Ovary (tissue), 9 donors: ENCODE measurements around the gene STK39. TPM values are rescaled to one million over a fixed set of nuclear protein-coding genes. Genes with fewer than 3 reads are reported as not detected.

ENCODE experiments used
- DNase-seq, 5 donors: peaks; one replicate each; pipeline ENCODE4 v3.0.0-alpha.2; 2019 to 2020
- H3K27ac ChIP-seq, 2 donors: fragments of 200-600 bp; one replicate each; pipeline versions ENCODE4 v1.5.1 to v1.8.0; 2019 to 2022
- H3K27me3 ChIP-seq: fragments of 200-600 bp; one replicate; pipeline ENCODE4 v1.8.0; 2022
- H3K36me3 ChIP-seq: fragments of 200-600 bp; sonication (generic); one replicate; pipeline ENCODE4 v1.5.1; 2019
- H3K4me1 ChIP-seq: one replicate; pipeline ENCODE4 v1.8.1; 2013; ENCODE audit warnings: mild to moderate bottlenecking, moderate library complexity; ENCODE audit not compliant: insufficient read depth
- H3K4me3 ChIP-seq: fragments of 200-600 bp; sonication (generic); one replicate; pipeline ENCODE4 v1.5.1; 2017
- H3K9me3 ChIP-seq, 2 donors: fragments of 200-600 bp in 1 of 2; sonication (generic) in 1 of 2; one replicate each; pipeline versions ENCODE4 v1.5.1 to v1.8.1; 2013 to 2019; ENCODE audit warnings: mild to moderate bottlenecking in 1 of 2, moderate library complexity in 1 of 2
- EP300 ChIP-seq: sonication (generic); formaldehyde crosslinking; IDR thresholded peaks from one replicate; pipeline ENCODE4 v1.6.1; 2017; ENCODE audit warnings: antibody characterized with exemption
- POLR2A ChIP-seq: fragments of 450-650 bp; IDR thresholded peaks from one replicate; pipeline ENCODE4 v1.6.1; 2017; ENCODE audit warnings: antibody characterized with exemption, mild to moderate bottlenecking, moderate library complexity
- WGBS, 3 donors: extraction: QIAGEN DNeasy Blood & Tissue Kit in 1 of 3; methylation state at CpG; one replicate each; pipeline versions ENCODE4 v1.1.5 to v1.1.7; 2013 to 2017; 5-methylcytosine and 5-hydroxymethylcytosine counted together
- intact Hi-C, 4 donors: fragments of 100-400 bp; cut with DNase I; formaldehyde crosslinking; loops; one replicate each; pipeline versions ENCODE4 v1.11.0 to v1.15.1; 2022 to 2023
- polyA plus RNA-seq, 2 donors: library from polyadenylated mRNA; stranded (reverse); fragments of 200-250 nt in 1 of 2; fragments of 350-450 nt in 1 of 2; fragmentation: Illumina TruSeq in 1 of 2; extraction: RNeasy Lipid Tissue Mini Kit (QIAGEN cat#74804) in 1 of 2; gene quantifications; one replicate each; pipeline ENCODE4 v1.2.3, GENCODE V29; 2013 to 2014
- total RNA-seq, 7 donors: library from RNA; depleted of rRNA in 2 of 7; stranded (reverse); fragments of >200 nt in 2 of 7; fragmentation: NEBNext Ultra II Directional in 3 of 7; extraction: Animal tissue kit (Norgen Biotek cat#: 25700) in 3 of 7; gene quantifications; one replicate each; pipeline versions ENCODE4 v1.1.0 to v1.2.4, GENCODE V29; 2016 to 2023
- TF ChIP-seq, protein P1 (sequence below), 3 donors: fragments of 450-650 bp in 2 of 3; fragments of 200-600 bp in 1 of 3; IDR thresholded peaks; one replicate each; pipeline versions ENCODE4 v1.5.1 to v1.8.0; 2016 to 2022; ENCODE audit warnings: antibody characterized with exemption in 3 of 3, mild to moderate bottlenecking in 1 of 3
- donor health status: DM: no; HTN: no; CAD: no; lungs with moderate emphysema.
- donor health status: DM: no; HTN: no; CAD: no.
- donor health status: Bipolar disorder and iron deficiency.
- donor health status: DM: yes; HTN: yes; CAD: no.
- donor health status: DM: no; HTN: no; CAD: no.
- donor health status: DM: yes; HTN: yes; CAD: no.

STK39 gene
- total and polyA plus RNA-seq, 9 donors: 5.9 to 14.1 (median 10.6) TPM

DNA sequence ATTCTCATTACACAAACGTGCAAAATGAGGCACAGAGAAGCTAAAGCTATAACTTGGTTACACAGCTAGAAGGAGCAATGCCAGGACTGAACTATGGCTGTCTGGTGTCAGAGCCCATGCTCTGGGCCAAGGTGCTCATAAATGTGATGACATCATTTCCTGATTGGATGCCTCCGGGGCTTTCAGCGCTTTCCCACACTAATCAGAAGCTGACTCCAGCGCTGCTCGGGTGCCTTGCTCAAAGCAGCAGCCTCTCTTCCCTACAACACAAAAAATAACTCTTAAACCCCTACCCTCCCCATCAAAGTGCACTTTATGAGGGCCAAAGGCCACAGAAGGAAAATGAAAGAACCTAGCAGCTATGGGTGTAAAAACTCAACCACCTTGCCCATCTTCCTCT lies 90.7 kb downstream of the STK39 start:
- intact Hi-C loops: no loop called here
- WGBS, 3 donors: 67 to 80% (median 79%) methylated on average over 5 of the region's 5 CpGs
- DNase-seq: no peak
- H3K9me3 ChIP-seq: no peaks in the 10 kb centered on the region
- H3K4me1 ChIP-seq: peaks cover 3% of the 10 kb centered on the region
- no peak for TF ChIP-seq POLR2A
- H3K36me3 ChIP-seq: no peaks in the 10 kb centered on the region
- no peaks in the 10 kb centered on the region for H3K27me3 ChIP-seq
- H3K27ac ChIP-seq: no peak overlapping the region
- no peak overlapping the region for H3K4me3 ChIP-seq

DNA sequence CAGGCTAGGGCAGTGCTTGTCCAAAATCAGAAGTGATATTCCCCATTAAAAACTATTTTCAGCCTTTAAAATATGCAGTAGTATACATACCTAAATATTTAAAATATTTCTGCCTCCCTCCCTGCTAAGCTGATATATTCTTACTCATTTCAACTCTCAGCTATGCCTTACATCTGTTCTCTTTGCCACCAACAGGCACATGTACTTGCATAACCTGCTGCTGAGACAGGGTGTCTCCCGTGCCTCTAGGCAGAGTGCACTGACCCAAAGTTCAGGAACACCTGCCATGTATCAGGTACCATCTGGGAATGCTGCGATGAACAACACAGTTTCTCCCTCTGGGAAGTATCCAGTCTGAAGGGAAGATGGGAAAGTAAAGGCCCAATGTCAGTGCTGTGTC lies 91.7 kb downstream of the STK39 start:
- no peak overlapping the region for H3K27ac ChIP-seq
- H3K36me3 ChIP-seq: no peaks in the 10 kb centered on the region
- H3K9me3 ChIP-seq: no peaks in the 10 kb centered on the region
- 70 to 72% (median 70%) methylated on average over 2 of the region's 2 CpGs for WGBS, 3 donors
- DNase-seq: no peak
- H3K4me1 ChIP-seq: peaks cover 3% of the 10 kb centered on the region
- intact Hi-C loops: no loop called here
- H3K4me3 ChIP-seq: no peak overlapping the region
- TF ChIP-seq EP300 (no peak), POLR2A (no peak)
- TF ChIP-seq, protein P1, sequence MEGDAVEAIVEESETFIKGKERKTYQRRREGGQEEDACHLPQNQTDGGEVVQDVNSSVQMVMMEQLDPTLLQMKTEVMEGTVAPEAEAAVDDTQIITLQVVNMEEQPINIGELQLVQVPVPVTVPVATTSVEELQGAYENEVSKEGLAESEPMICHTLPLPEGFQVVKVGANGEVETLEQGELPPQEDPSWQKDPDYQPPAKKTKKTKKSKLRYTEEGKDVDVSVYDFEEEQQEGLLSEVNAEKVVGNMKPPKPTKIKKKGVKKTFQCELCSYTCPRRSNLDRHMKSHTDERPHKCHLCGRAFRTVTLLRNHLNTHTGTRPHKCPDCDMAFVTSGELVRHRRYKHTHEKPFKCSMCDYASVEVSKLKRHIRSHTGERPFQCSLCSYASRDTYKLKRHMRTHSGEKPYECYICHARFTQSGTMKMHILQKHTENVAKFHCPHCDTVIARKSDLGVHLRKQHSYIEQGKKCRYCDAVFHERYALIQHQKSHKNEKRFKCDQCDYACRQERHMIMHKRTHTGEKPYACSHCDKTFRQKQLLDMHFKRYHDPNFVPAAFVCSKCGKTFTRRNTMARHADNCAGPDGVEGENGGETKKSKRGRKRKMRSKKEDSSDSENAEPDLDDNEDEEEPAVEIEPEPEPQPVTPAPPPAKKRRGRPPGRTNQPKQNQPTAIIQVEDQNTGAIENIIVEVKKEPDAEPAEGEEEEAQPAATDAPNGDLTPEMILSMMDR (IDR thresholded peaks at IDR 0.05): no peak
- H3K27me3 ChIP-seq: no peaks in the 10 kb centered on the region

DNA sequence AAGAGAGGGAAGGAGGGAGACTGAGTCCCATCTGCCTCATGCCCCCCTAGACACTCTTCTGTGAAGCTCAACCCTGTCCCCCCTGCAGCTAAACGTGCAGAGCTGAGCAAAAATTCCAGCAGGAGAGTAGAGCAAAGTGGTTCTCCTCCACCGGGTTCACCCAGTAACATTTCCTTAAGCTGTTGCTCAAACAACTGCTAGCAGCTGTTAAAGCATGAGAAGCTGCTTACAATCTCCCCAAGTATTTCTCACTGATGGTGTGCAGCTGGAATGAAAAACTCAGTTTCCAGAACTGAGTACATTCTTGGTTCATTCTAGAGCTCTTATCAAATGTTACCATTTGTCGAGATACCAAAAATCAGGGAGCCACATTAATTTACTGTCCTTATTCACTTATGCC lies 92.3 kb downstream of the STK39 start:
- Histone ChIP-seq H3K9me3 (no peaks in the 10 kb centered on the region), H3K36me3 (no peaks in the 10 kb centered on the region), H3K4me3 (no peak overlapping the region), H3K4me1 (peaks cover 3% of the 10 kb centered on the region), H3K27ac (no peak overlapping the region), H3K27me3 (no peaks in the 10 kb centered on the region)
- TF ChIP-seq, protein P1 (IDR thresholded peaks at IDR 0.05): no peak
- no peak for TF ChIP-seq POLR2A
- TF ChIP-seq EP300: no peak
- no peak for DNase-seq
- WGBS, 3 donors: 6 to 11% (median 10%) methylated on average over 3 of the region's 3 CpGs
- intact Hi-C loops: no loop called here

DNA sequence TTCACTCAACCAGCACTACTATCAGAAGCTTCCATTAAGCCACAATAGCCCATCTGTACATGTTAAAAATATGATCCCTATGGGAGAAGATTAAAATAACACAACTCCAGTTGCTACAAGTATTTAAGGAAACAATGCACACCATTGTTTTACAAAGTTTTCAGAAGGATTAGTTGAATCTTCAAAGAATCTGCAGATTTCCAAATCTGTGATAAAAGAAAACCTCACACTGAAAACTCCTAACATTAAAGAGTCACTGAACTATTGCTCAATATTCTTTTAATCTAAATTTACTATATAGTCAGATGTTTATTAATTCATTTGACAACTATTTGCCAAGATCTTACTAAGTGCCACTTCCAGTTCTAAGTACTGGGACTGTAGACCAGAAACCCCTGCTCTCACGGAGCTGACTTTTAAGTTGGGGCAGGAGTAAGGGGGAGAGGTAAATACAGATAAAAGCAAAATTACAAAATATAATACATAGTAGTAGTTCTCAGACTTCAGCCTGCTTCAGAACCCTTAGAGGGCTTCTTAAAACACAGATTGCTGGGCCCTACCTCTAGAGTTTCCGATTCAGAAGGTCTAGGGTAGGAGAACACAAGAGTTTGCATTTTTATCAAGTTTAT lies 94.4 kb downstream of the STK39 start:
- Histone ChIP-seq H3K27me3 (no peaks in the 10 kb centered on the region), H3K9me3 (no peaks in the 10 kb centered on the region), H3K4me1 (peaks cover 3% of the 10 kb centered on the region), H3K4me3 (no peak overlapping the region), H3K36me3 (no peaks in the 10 kb centered on the region), H3K27ac (no peak overlapping the region)
- TF ChIP-seq POLR2A: no peak
- TF ChIP-seq EP300: no peak
- TF ChIP-seq, protein P1 (IDR thresholded peaks at IDR 0.05): no peak
- no peak for DNase-seq
- 95 to 97% (median 96%) methylated on average over 2 of the region's 2 CpGs for WGBS, 3 donors
- intact Hi-C loops: no loop called here

DNA sequence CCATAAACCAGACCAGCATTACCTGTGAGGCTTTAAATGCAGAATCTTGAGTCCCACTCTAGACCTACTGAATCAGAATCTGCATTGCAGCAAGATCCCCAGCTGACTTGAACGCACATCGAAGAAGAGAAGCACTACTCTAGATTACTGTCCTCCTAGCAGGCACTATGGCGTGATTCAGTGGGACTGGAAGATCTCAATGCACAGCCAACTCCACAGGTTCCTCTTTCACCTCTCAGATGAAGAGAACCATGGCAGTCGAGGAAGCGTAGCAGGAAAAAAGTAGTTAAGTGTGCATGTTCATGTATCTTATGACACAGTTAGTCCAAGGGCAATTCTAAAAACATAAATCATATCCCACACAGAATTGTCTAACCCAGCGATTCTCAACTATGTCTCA lies 97.4 kb downstream of the STK39 start:
- no peak for DNase-seq
- no peak for TF ChIP-seq EP300
- TF ChIP-seq, protein P1 (IDR thresholded peaks at IDR 0.05): no peak
- no peak for TF ChIP-seq POLR2A
- no peaks in the 10 kb centered on the region for H3K9me3 ChIP-seq
- peaks cover 2% of the 10 kb centered on the region for H3K4me1 ChIP-seq
- H3K27me3 ChIP-seq: no peaks in the 10 kb centered on the region
- H3K36me3 ChIP-seq: no peaks in the 10 kb centered on the region
- intact Hi-C loops: no loop called here
- no peak overlapping the region for H3K27ac ChIP-seq
- WGBS, 3 donors: 79 to 93% (median 88%) methylated on average over 6 of the region's 6 CpGs
- no peak overlapping the region for H3K4me3 ChIP-seq
